Mammary epithelial cell (primary cell): ENCODE results near the gene RBCK1.
"Not testable (repeated sequence)": the region's sequence is repeated elsewhere in the genome, so short reads cannot be mapped to it uniquely, and the experiment has no call there.

Source experiments
- CTCF ChIP-seq, 2 donors: IDR thresholded peaks in 1 of 2; conservative IDR thresholded peaks in 1 of 2; 2 replicates each; pipeline ENCODE4 v1.5.1; 2011 to 2012; ENCODE audit warnings: inconsistent platforms in 2 of 2, low read length in 2 of 2, mild to moderate bottlenecking in 2 of 2, control low read depth in 1 of 2, low read depth in 1 of 2; ENCODE audit not compliant: insufficient read depth in 1 of 2; ENCODE audit errors: extremely low read depth in 1 of 2
- EZH2 ChIP-seq: IDR thresholded peaks from 2 replicates; pipeline ENCODE4 v1.6.1; 2012; ENCODE audit warnings: low read length, inconsistent platforms, borderline replicate concordance

- TF ChIP-seq CTCF (conservative IDR thresholded peaks at IDR 0.05 in 1 of 2, IDR thresholded peaks at IDR 0.05 in 1 of 2; ENCODE audit: extremely low read depth in 1 of 2, insufficient read depth in 1 of 2, low read depth in 1 of 2, low read length in 2 of 2); EZH2: not testable (repeated sequence)
Measured at GRCh38 chr20:393296-393695, 14.8 kb upstream of the RBCK1 start.
